Endothelial cell of umbilical vein (primary cell): ENCODE measurements around the gene NAV2. TPM values are rescaled to one million over a fixed set of nuclear protein-coding genes. Genes with fewer than 3 reads are reported as not detected.

Experiments used
- BruUV-seq: library from RNA; stranded (reverse); fragments of 400-500 nt; replicated peaks from 2 replicates; lab custom pipeline; 2021; lab: Mats Ljungman, UMichigan
- CTCF ChIA-PET: fragments of 300-600, 350-600 bp; sonication (Branson Sonifier 250); formaldehyde crosslinking; loops from one replicate; lab custom pipeline; 2021; ENCODE audit warnings: antibody characterized with exemption, inconsistent platforms; lab: Charles Lee
- POLR2A ChIA-PET: fragments of 300-600, 350-600 bp; sonication (Branson Sonifier 250); formaldehyde crosslinking; loops from one replicate; lab custom pipeline; 2021; ENCODE audit warnings: antibody characterized with exemption, inconsistent platforms; lab: Charles Lee
- DNase-seq: peaks from one replicate; pipeline ENCODE4 v3.0.0-alpha.2; 2011; ENCODE audit warnings: low read depth, low spot score
- FAIRE-seq: peaks from 2 replicates; lab custom pipeline; 2011; peaks lifted over from hg19 to GRCh38; lab: Jason Lieb, UNC
- H2AFZ ChIP-seq: 2 replicates; pipeline ENCODE4 v1.6.0; 2012; ENCODE audit warnings: low read depth, low read length, control low read depth, inconsistent platforms
- H3K27ac ChIP-seq: 2 replicates; pipeline ENCODE4 v1.5.1; 2011; ENCODE audit warnings: low read depth, mild to moderate bottlenecking, control low read depth, low read length, moderate library complexity; ENCODE audit not compliant: insufficient read depth
- H3K27me3 ChIP-seq, 2 experiments: 2 replicates each; pipeline versions ENCODE4 v1.6.0 to v1.6.1; 2011; ENCODE audit warnings: low read length in 2 of 2, mixed read lengths in 1 of 2; ENCODE audit not compliant: control insufficient read depth in 2 of 2, insufficient read depth in 2 of 2
- H3K36me3 ChIP-seq, 2 experiments: 2 replicates in 1 of 2; 3 replicates in 1 of 2; pipeline ENCODE4 v1.5.1; 2011; ENCODE audit warnings: low read length in 2 of 2, mild to moderate bottlenecking in 1 of 2, moderate library complexity in 1 of 2; ENCODE audit not compliant: control insufficient read depth in 2 of 2, insufficient read depth in 2 of 2; ENCODE audit errors: extremely low read depth in 1 of 2
- H3K4me1 ChIP-seq: 3 replicates; pipeline ENCODE4 v1.5.1; 2011; ENCODE audit warnings: mild to moderate bottlenecking, low read length; ENCODE audit not compliant: control insufficient read depth, insufficient read depth; ENCODE audit errors: extremely low read depth
- H3K4me2 ChIP-seq: 2 replicates; pipeline ENCODE4 v1.6.1; 2011; ENCODE audit warnings: low read length, control low read depth, mixed read lengths; ENCODE audit not compliant: insufficient read depth
- H3K4me3 ChIP-seq, 3 experiments: fragments of 200-600 bp in 1 of 3; sonication (generic), shearing (Covaris generic) in 1 of 3; replicated peaks in 1 of 3; 2 replicates each; pipeline ENCODE4 v1.5.1; 2011 to 2016; ENCODE audit warnings: control low read depth in 3 of 3, low read length in 3 of 3, mild to moderate bottlenecking in 2 of 3, inconsistent platforms in 1 of 3, low read depth in 1 of 3, moderate library complexity in 1 of 3; ENCODE audit not compliant: insufficient read depth in 1 of 3
- H3K79me2 ChIP-seq: 2 replicates; pipeline ENCODE4 v1.6.0; 2012; ENCODE audit warnings: low read length, inconsistent platforms; ENCODE audit not compliant: control insufficient read depth, insufficient read depth
- H3K9ac ChIP-seq: replicated peaks from 2 replicates; pipeline ENCODE3; 2011; ENCODE audit warnings: low read length, control low read depth; ENCODE audit not compliant: insufficient read depth; ENCODE audit errors: extremely low read depth
- H3K9me1 ChIP-seq: replicated peaks from 3 replicates; pipeline ENCODE4 v1.6.0; 2011; ENCODE audit warnings: mild to moderate bottlenecking, low read length; ENCODE audit not compliant: control insufficient read depth, insufficient read depth; ENCODE audit errors: extremely low read depth
- H3K9me3 ChIP-seq: replicated peaks from 2 replicates; pipeline ENCODE4 v1.5.1; 2012; ENCODE audit warnings: low read length, inconsistent platforms; ENCODE audit not compliant: control insufficient read depth, insufficient read depth
- H4K20me1 ChIP-seq: replicated peaks from 2 replicates; pipeline ENCODE3; 2011; ENCODE audit warnings: mild to moderate bottlenecking, low read length; ENCODE audit not compliant: control insufficient read depth, insufficient read depth; ENCODE audit errors: extremely low read depth
- EZH2 ChIP-seq: IDR thresholded peaks from 2 replicates; pipeline ENCODE4 v1.6.1; 2012; ENCODE audit warnings: borderline replicate concordance, low read depth, mild to moderate bottlenecking, moderate library complexity, low read length, inconsistent platforms; ENCODE audit not compliant: severe bottlenecking
- FOS ChIP-seq: IDR thresholded peaks from 2 replicates; pipeline ENCODE4 v1.6.1; 2011; ENCODE audit warnings: mild to moderate bottlenecking, low read length, moderate library complexity, borderline replicate concordance; ENCODE audit not compliant: insufficient read depth
- GATA2 ChIP-seq: IDR thresholded peaks from 2 replicates; pipeline ENCODE4 v1.7.0; 2011; ENCODE audit warnings: low read depth, mild to moderate bottlenecking, moderate library complexity, mixed read lengths, low read length; ENCODE audit not compliant: insufficient read length, insufficient read depth
- JUN ChIP-seq: IDR thresholded peaks from 2 replicates; pipeline ENCODE4 v1.6.1; 2011; ENCODE audit warnings: borderline replicate concordance, low read depth; ENCODE audit not compliant: insufficient read length, insufficient read depth
- MAX ChIP-seq: IDR thresholded peaks from 2 replicates; pipeline ENCODE4 v1.6.1; 2011; ENCODE audit not compliant: insufficient read depth, insufficient read length
- dilution Hi-C: fragments of 300-500 bp; cut with MboI; formaldehyde crosslinking; loops from one replicate; pipeline ENCODE4 v1.15.0; 2019; ENCODE audit warnings: low sequenced_read_pairs; ENCODE audit not compliant: extremely low pct_ligation_motif_present
- intact Hi-C: fragments of 100-400 bp; cut with micrococcal nuclease; formaldehyde crosslinking; loops from one replicate; pipeline ENCODE4 v1.10.0; 2022
- polyA plus RNA-seq, 4 experiments: library from polyadenylated mRNA; depleted of rRNA in 3 of 4; stranded (reverse) in 3 of 4; unstranded in 1 of 4; fragments of >200 nt; gene quantifications; 2 replicates each; pipeline versions ENCODE4 v1.2.1 to v1.2.3, GENCODE V29; 2011 to 2012; ENCODE audit warnings: missing spikeins in 1 of 4
- total RNA-seq: library from RNA; stranded (reverse); gene quantifications from 2 replicates; pipeline ENCODE4 v1.2.3, GENCODE V29; 2021

Gene NAV2
- total and polyA plus RNA-seq, 2 donors (not counting 3 experiments of a cell fraction or from before 2014, with no cell fraction given): 10.9 to 68.0 TPM

- dilution Hi-C loops: no loop called here
- H3K36me3 ChIP-seq: no peaks in the 10 kb centered on the region
Measured at GRCh38 chr11:19992998-19993397, 280.4 kb downstream of the NAV2 start.

DNA sequence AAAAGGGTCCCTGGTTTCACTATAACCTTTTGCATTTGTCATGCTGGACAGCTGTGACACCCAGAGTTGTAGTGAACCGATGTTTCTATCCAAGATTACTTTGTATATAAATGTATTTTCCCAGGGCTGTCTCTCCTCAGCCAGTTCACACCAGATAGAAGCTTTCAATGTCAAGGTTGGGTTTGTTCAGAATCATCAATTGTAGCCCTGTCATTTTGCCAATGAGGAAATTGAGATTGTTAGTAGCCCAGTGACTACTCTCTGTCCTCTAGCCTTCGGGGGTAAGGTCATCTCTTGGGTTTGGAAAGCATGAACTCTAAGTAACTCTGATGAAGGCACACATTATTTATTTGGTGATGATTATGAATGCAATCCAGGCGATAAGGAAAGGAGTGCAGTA, 282.0 kb downstream of the NAV2 start:
- H3K27ac ChIP-seq: no peak overlapping the region
- DNase-seq (no peak), FAIRE-seq (no peak)
- no peaks in the 10 kb centered on the region for H3K9me3 ChIP-seq
- no peaks in the 10 kb centered on the region for H3K36me3 ChIP-seq
- ChIA-PET POLR2A (no interaction called here), CTCF (no interaction called here)
- no peaks in the 10 kb centered on the region for H3K27me3 ChIP-seq
- H3K4me1 ChIP-seq: peaks cover 3% of the 10 kb centered on the region
- dilution Hi-C loops: no loop called here
- BruUV-seq: no TSS peak
- TF ChIP-seq EZH2: no peak
- TF ChIP-seq FOS: no peak
- no peak for TF ChIP-seq JUN
- no peak overlapping the region for H3K4me2 ChIP-seq
- H2AFZ ChIP-seq: no peak overlapping the region
- H3K79me2 ChIP-seq: peaks cover 2% of the 10 kb centered on the region
- no peak overlapping the region for H3K4me3 ChIP-seq
- no peaks in the 10 kb centered on the region for H4K20me1 ChIP-seq
- intact Hi-C loops: no loop called here
- H3K9ac ChIP-seq: no peak overlapping the region
- H3K9me1 ChIP-seq: no peaks in the 10 kb centered on the region

More at GRCh38 chr11:19992998-19993397, 280.4 kb downstream of the NAV2 start:
- Histone ChIP-seq H3K4me1 (peaks cover 3% of the 10 kb centered on the region), H3K9me3 (no peaks in the 10 kb centered on the region), H3K27ac (no peak overlapping the region), H3K4me3 (no peak overlapping the region), H4K20me1 (no peaks in the 10 kb centered on the region), H2AFZ (no peak overlapping the region), H3K27me3 (no peaks in the 10 kb centered on the region), H3K4me2 (no peak overlapping the region), H3K9ac (no peak overlapping the region), H3K9me1 (no peaks in the 10 kb centered on the region), H3K79me2 (peaks cover 2% of the 10 kb centered on the region)
- FAIRE-seq (no peak), DNase-seq (no peak)
- TF ChIP-seq GATA2 (no peak), MAX (no peak)
- BruUV-seq: no TSS peak
- POLR2A ChIA-PET: no interaction called here
- intact Hi-C loops: no loop called here
- CTCF ChIA-PET: no interaction called here
